ENCODE measurements around the gene CROCC2.

Gene CROCC2

GRCh38 chr2:241011751-241012510 lies 105.8 kb downstream of the CROCC2 start:
- DNase-seq (ENCODE audit: low read depth, low spot score): no peak

GRCh38 chr2:241014224-241014623 lies 108.1 kb downstream of the CROCC2 start:
- no peak for DNase-seq (ENCODE audit: low read depth, low spot score)

GRCh38 chr2:241014764-241015163 lies 108.6 kb downstream of the CROCC2 start:
- no peak for DNase-seq (ENCODE audit: low read depth, low spot score)

- no peak for DNase-seq (ENCODE audit: low read depth, low spot score)
These were observed 109.3 kb downstream of the CROCC2 start for GRCh38 chr2:241015439-241015838.

GRCh38 chr2:241017228-241017940 lies 111.2 kb downstream of the CROCC2 start:
- no peak for DNase-seq (ENCODE audit: low read depth, low spot score)

- DNase-seq (ENCODE audit: low read depth, low spot score): no peak
These were observed 112.1 kb downstream of the CROCC2 start for GRCh38 chr2:241018051-241018891.

GRCh38 chr2:241019441-241020139 lies 113.5 kb downstream of the CROCC2 start:
- DNase-seq (ENCODE audit: low read depth, low spot score): no peak

GRCh38 chr2:241020201-241020600 lies 114.1 kb downstream of the CROCC2 start:
- DNase-seq (ENCODE audit: low read depth, low spot score): no peak

GRCh38 chr2:241020629-241021190 lies 114.6 kb downstream of the CROCC2 start:
- no peak for DNase-seq (ENCODE audit: low read depth, low spot score)

- DNase-seq (ENCODE audit: low read depth, low spot score): no peak
These were observed 119.5 kb downstream of the CROCC2 start for GRCh38 chr2:241025639-241026038.

GRCh38 chr2:241029599-241030332 lies 123.6 kb downstream of the CROCC2 start:
- DNase-seq (ENCODE audit: low read depth, low spot score): no peak

- no peak for DNase-seq (ENCODE audit: low read depth, low spot score)
These were observed 124.2 kb downstream of the CROCC2 start for GRCh38 chr2:241030333-241030680.

- DNase-seq (ENCODE audit: low read depth, low spot score): no peak
These were observed 124.7 kb downstream of the CROCC2 start for GRCh38 chr2:241030883-241031282.

- no peak for DNase-seq (ENCODE audit: low read depth, low spot score)
These were observed 125.5 kb downstream of the CROCC2 start for GRCh38 chr2:241031436-241032165.

GRCh38 chr2:241033336-241033987 lies 127.3 kb downstream of the CROCC2 start:
- no peak for DNase-seq (ENCODE audit: low read depth, low spot score)

- DNase-seq (ENCODE audit: low read depth, low spot score): no peak
These were observed 127.9 kb downstream of the CROCC2 start for GRCh38 chr2:241033994-241034393.

- DNase-seq (ENCODE audit: low read depth, low spot score): no peak
These were observed 128.5 kb downstream of the CROCC2 start for GRCh38 chr2:241034490-241035141.

- DNase-seq (ENCODE audit: low read depth, low spot score): no peak
These were observed 129.1 kb downstream of the CROCC2 start for GRCh38 chr2:241035142-241035817.

Measured in astrocyte of the hippocampus (primary cell).